Trophoblast cell (in vitro differentiated cells and primary cell): Measurements from ENCODE around the gene SMCO2.

Experiments
- DNase-seq, 2 donors: peaks; one replicate each; pipeline ENCODE4 v3.0.0-alpha.2; 2016
- H2AFZ ChIP-seq: 2 replicates; pipeline ENCODE4 v1.6.1; 2013; ENCODE audit warnings: low read length, moderate library complexity, mild to moderate bottlenecking; ENCODE audit not compliant: insufficient read depth, poor library complexity
- H2AK5ac ChIP-seq: 2 replicates; pipeline ENCODE4 v1.6.1; 2013; ENCODE audit warnings: mild to moderate bottlenecking, low read length
- H2BK120ac ChIP-seq: 2 replicates; pipeline ENCODE4 v1.6.1; 2013; ENCODE audit warnings: low read length, mild to moderate bottlenecking, moderate library complexity; ENCODE audit not compliant: insufficient read depth, poor library complexity
- H2BK12ac ChIP-seq: 2 replicates; pipeline ENCODE4 v1.6.1; 2013; ENCODE audit warnings: mild to moderate bottlenecking, low read length, moderate library complexity
- H2BK5ac ChIP-seq: 2 replicates; pipeline ENCODE4 v1.6.1; 2013; ENCODE audit warnings: low read length, low read depth, moderate library complexity, mild to moderate bottlenecking; ENCODE audit not compliant: poor library complexity
- H3K14ac ChIP-seq: 2 replicates; pipeline ENCODE4 v1.6.1; 2013; ENCODE audit warnings: mild to moderate bottlenecking, low read length
- H3K18ac ChIP-seq: 2 replicates; pipeline ENCODE4 v1.6.1; 2013; ENCODE audit warnings: mild to moderate bottlenecking, low read length
- H3K23ac ChIP-seq: 2 replicates; pipeline ENCODE4 v1.6.1; 2013; ENCODE audit warnings: low read length
- H3K27ac ChIP-seq: 2 replicates; pipeline ENCODE4 v1.5.1; 2013; ENCODE audit warnings: low read depth, mild to moderate bottlenecking, inconsistent platforms, low read length, moderate library complexity
- H3K27me3 ChIP-seq: 2 replicates; pipeline ENCODE4 v1.6.1; 2013; ENCODE audit warnings: inconsistent platforms, mild to moderate bottlenecking, low read length, moderate library complexity; ENCODE audit not compliant: insufficient read depth
- H3K36me3 ChIP-seq, 2 experiments: 1 replicate in 1 of 2; 2 replicates in 1 of 2; pipeline ENCODE4 v1.6.1; 2013; ENCODE audit warnings: low read length in 2 of 2, mild to moderate bottlenecking in 2 of 2, moderate library complexity in 1 of 2; ENCODE audit not compliant: insufficient read depth in 2 of 2, control insufficient read depth in 1 of 2
- H3K4ac ChIP-seq: 2 replicates; pipeline ENCODE4 v1.6.1; 2013; ENCODE audit warnings: low read depth, mild to moderate bottlenecking, low read length, moderate library complexity
- H3K4me1 ChIP-seq, 2 experiments: 1 replicate in 1 of 2; 2 replicates in 1 of 2; pipeline ENCODE4 v1.6.1; 2013; ENCODE audit warnings: low read length in 2 of 2, mild to moderate bottlenecking in 2 of 2, moderate library complexity in 1 of 2; ENCODE audit not compliant: insufficient read depth in 2 of 2, control insufficient read depth in 1 of 2
- H3K4me2 ChIP-seq: 2 replicates; pipeline ENCODE4 v1.6.1; 2013; ENCODE audit warnings: inconsistent platforms, mild to moderate bottlenecking, low read length, moderate library complexity
- H3K4me3 ChIP-seq: 2 replicates; pipeline ENCODE4 v1.5.1; 2013; ENCODE audit warnings: mild to moderate bottlenecking, low read depth, low read length, inconsistent platforms
- H3K79me1 ChIP-seq: one replicate; pipeline ENCODE4 v1.6.1; 2013; ENCODE audit warnings: low read length
- H3K79me2 ChIP-seq: 2 replicates; pipeline ENCODE4 v1.6.1; 2013; ENCODE audit warnings: low read length, mild to moderate bottlenecking; ENCODE audit not compliant: control insufficient read depth, insufficient read depth, poor library complexity
- H3K9ac ChIP-seq: 2 replicates; pipeline ENCODE4 v1.6.1; 2013; ENCODE audit warnings: mild to moderate bottlenecking, low read length
- H3K9me3 ChIP-seq: 2 replicates; pipeline ENCODE4 v1.6.1; 2013; ENCODE audit warnings: low read depth, mild to moderate bottlenecking, control low read depth, inconsistent platforms, low read length; ENCODE audit not compliant: insufficient read depth
- H4K12ac ChIP-seq: 2 replicates; pipeline ENCODE4 v1.6.1; 2013; ENCODE audit warnings: low read depth, mild to moderate bottlenecking, low read length, moderate library complexity
- H4K8ac ChIP-seq: 2 replicates; pipeline ENCODE4 v1.6.1; 2013; ENCODE audit warnings: low read depth, mild to moderate bottlenecking, low read length, moderate library complexity
- H4K91ac ChIP-seq: one replicate; pipeline ENCODE4 v1.6.1; 2013; ENCODE audit warnings: low read depth, mild to moderate bottlenecking, low read length, moderate library complexity
- WGBS: extraction: QIAGEN DNeasy Blood & Tissue Kit; methylation state at CpG from one replicate; pipeline ENCODE4 v1.1.7; 2013; ENCODE audit warnings: missing lambda C conversion rate; ENCODE audit not compliant: insufficient read length, insufficient coverage; ENCODE audit errors: extremely low coverage; 5-methylcytosine and 5-hydroxymethylcytosine counted together

SMCO2 gene

DNA sequence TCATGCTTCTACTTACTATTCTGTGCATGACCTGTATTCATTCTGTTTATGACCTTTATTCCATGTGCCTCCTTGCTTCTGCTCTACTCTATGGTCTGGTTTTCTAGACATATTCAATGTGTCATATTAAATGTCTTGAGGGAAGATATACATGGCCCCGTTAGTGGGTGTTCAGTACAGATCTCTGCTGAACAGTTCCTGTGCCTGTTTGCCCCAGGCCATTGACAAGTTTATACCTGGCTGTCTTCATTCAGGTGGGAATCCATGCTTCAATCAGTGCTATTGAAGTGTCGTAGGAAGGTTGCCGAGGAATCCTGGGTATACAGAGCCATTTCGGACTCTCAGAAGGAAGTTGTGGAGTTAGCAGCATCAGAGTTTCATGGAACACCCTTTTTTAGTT is 70.1 kb downstream of the SMCO2 start:
- no peak overlapping the region for H3K4me2 ChIP-seq
- H3K18ac ChIP-seq = no peak overlapping the region
- peak overlapping the region; percentile 14 for H3K14ac ChIP-seq
- H3K4me1 ChIP-seq = peaks cover 13 to 31% of the 10 kb centered on the region in 2 experiments
- H2BK5ac ChIP-seq = peak overlapping the region; percentile 91
- peak overlapping the region; percentile 67 for H4K8ac ChIP-seq
- no peak overlapping the region for H2AK5ac ChIP-seq
- H3K4ac ChIP-seq = peak overlapping the region; percentile 82
- peaks cover 30% of the 10 kb centered on the region for H3K79me1 ChIP-seq
- H3K9me3 ChIP-seq = no peaks in the 10 kb centered on the region
- H2AFZ ChIP-seq = no peak overlapping the region
- H4K12ac ChIP-seq = no peak overlapping the region
- H4K91ac ChIP-seq = peak overlapping the region; percentile 79
- no peak overlapping the region for H3K4me3 ChIP-seq
- H3K27me3 ChIP-seq = no peaks in the 10 kb centered on the region
- WGBS = no CpG with 5 or more reads among the region's 4 CpGs
- H3K79me2 ChIP-seq = no peaks in the 10 kb centered on the region
- DNase-seq = no peak
- peak overlapping the region; percentile 98 for H3K27ac ChIP-seq
- H2BK12ac ChIP-seq = peak overlapping the region; percentile 91
- H3K36me3 ChIP-seq = no peaks in the 10 kb centered on the region
- H3K23ac ChIP-seq = no peak overlapping the region
- H2BK120ac ChIP-seq = peak overlapping the region; percentile 81
- no peak overlapping the region for H3K9ac ChIP-seq

DNA sequence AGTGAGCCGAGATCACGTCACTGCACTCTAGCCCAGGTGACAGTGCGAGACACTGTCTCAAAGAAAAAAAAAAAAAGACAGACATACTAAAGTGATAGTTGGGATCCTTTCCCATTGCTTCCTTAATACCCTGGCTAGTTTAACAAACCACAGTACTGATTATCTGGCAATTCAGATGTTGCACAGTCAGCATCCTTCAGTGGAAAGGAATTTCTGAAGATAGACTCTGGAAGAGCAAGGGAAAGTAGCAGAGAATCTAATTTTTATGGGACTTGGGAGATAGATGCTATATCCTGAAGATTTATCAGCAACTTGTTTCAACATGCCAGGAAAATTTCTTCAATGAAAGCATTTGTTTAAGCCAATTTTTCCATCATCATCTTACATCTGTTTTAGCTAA is 71.0 kb downstream of the SMCO2 start:
- H3K79me1 ChIP-seq = peaks cover 34% of the 10 kb centered on the region
- H3K79me2 ChIP-seq = no peaks in the 10 kb centered on the region
- H3K27me3 ChIP-seq = no peaks in the 10 kb centered on the region
- H4K91ac ChIP-seq = peak overlapping the region; percentile 83
- no CpG with 5 or more reads among the region's 3 CpGs for WGBS
- no peak overlapping the region for H3K18ac ChIP-seq
- H2BK120ac ChIP-seq = no peak overlapping the region
- no peaks in the 10 kb centered on the region for H3K9me3 ChIP-seq
- H2AK5ac ChIP-seq = no peak overlapping the region
- no peak overlapping the region for H4K8ac ChIP-seq
- no peak overlapping the region for H3K4me2 ChIP-seq
- peak overlapping the region; percentile 79 for H3K27ac ChIP-seq
- no peak overlapping the region for H3K23ac ChIP-seq
- no peak overlapping the region for H3K4ac ChIP-seq
- H3K14ac ChIP-seq = no peak overlapping the region
- no peak overlapping the region for H2BK5ac ChIP-seq
- H2BK12ac ChIP-seq = no peak overlapping the region
- H2AFZ ChIP-seq = no peak overlapping the region
- H3K36me3 ChIP-seq = no peaks in the 10 kb centered on the region
- no peak overlapping the region for H4K12ac ChIP-seq
- H3K9ac ChIP-seq = no peak overlapping the region
- no peak for DNase-seq
- H3K4me3 ChIP-seq = no peak overlapping the region
- H3K4me1 ChIP-seq = peaks cover 15 to 35% of the 10 kb centered on the region in 2 experiments

DNA sequence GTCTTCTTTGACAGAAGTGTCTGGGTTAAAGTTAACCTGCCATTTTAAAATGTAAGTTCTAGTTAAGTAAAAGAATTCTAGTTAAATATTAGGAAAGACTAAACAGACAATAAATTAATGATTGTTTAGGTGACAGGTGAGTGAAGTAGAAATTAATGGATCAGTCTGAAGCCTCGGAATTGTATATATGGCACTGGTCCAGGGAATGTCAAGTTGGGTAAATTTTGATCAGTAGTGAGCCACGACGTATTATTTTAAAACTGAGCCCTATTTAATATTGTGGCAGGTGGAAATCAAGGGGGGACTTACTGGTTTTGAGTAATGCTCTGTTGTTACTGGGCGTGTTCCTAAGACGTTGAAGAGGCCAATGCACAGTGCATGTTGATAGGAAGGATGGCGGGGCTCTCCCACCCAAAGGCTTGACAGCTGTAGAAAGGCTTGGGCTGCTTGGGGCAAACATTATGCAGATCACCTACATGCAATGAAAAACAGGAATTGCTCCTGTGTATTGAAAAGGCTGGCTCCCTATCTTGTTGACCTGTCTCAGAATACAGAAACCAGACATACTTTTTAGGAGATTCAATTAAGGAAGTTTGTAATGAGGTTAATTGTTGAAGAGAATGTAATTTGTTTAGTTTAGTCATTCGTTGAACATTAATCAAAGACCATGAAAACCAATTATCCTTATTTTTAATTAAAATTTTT is 71.6 kb downstream of the SMCO2 start:
- H3K27me3 ChIP-seq = no peaks in the 10 kb centered on the region
- no peak overlapping the region for H3K14ac ChIP-seq
- WGBS = no CpG with 5 or more reads among the region's 7 CpGs
- no peaks in the 10 kb centered on the region for H3K36me3 ChIP-seq
- no peak overlapping the region for H3K9ac ChIP-seq
- H3K27ac ChIP-seq = peak overlapping the region; percentile 68
- no peak for DNase-seq
- H2AK5ac ChIP-seq = no peak overlapping the region
- H3K79me1 ChIP-seq = peaks cover 32% of the 10 kb centered on the region
- H3K18ac ChIP-seq = no peak overlapping the region
- no peak overlapping the region for H2AFZ ChIP-seq
- H3K4me3 ChIP-seq = no peak overlapping the region
- H3K4me2 ChIP-seq = no peak overlapping the region
- peaks cover 1% of the 10 kb centered on the region for H3K79me2 ChIP-seq
- no peak overlapping the region for H2BK5ac ChIP-seq
- no peak overlapping the region for H3K23ac ChIP-seq
- peaks cover 19 to 38% of the 10 kb centered on the region in 2 experiments for H3K4me1 ChIP-seq
- H3K9me3 ChIP-seq = no peaks in the 10 kb centered on the region
- no peak overlapping the region for H4K8ac ChIP-seq
- H2BK120ac ChIP-seq = no peak overlapping the region
- no peak overlapping the region for H2BK12ac ChIP-seq
- no peak overlapping the region for H3K4ac ChIP-seq
- H4K12ac ChIP-seq = no peak overlapping the region
- no peak overlapping the region for H4K91ac ChIP-seq

GRCh38 chr12:27521066-27521465 is 74.5 kb downstream of the SMCO2 start:
- Histone ChIP-seq H4K91ac (peak overlapping the region; percentile 70), H3K14ac (peak overlapping the region; percentile 24), H3K79me2 (peaks cover 8% of the 10 kb centered on the region), H3K4me3 (no peak overlapping the region), H4K12ac (no peak overlapping the region), H3K4ac (no peak overlapping the region), H3K18ac (peak overlapping the region; percentile 41), H3K9me3 (no peaks in the 10 kb centered on the region), H3K9ac (no peak overlapping the region), H4K8ac (no peak overlapping the region), H2BK12ac (peak overlapping the region; percentile 89), H3K27ac (peak overlapping the region; percentile 69), H3K4me2 (peak overlapping the region; percentile 6), H3K23ac (no peak overlapping the region), H3K4me1 (peaks cover 13 to 33% of the 10 kb centered on the region in 2 experiments), H2BK120ac (peak overlapping the region; percentile 50), H2AFZ (no peak overlapping the region), H2BK5ac (peak overlapping the region; percentile 26), H2AK5ac (peak overlapping the region; percentile 95), H3K27me3 (no peaks in the 10 kb centered on the region), H3K79me1 (peaks cover 32% of the 10 kb centered on the region), H3K36me3 (no peaks in the 10 kb centered on the region)
- peak; percentile 26 to 45 for DNase-seq
- WGBS = no CpG with 5 or more reads among the region's 4 CpGs
